ENCODE data around the gene SEMA4A.

SEMA4A gene

DNA sequence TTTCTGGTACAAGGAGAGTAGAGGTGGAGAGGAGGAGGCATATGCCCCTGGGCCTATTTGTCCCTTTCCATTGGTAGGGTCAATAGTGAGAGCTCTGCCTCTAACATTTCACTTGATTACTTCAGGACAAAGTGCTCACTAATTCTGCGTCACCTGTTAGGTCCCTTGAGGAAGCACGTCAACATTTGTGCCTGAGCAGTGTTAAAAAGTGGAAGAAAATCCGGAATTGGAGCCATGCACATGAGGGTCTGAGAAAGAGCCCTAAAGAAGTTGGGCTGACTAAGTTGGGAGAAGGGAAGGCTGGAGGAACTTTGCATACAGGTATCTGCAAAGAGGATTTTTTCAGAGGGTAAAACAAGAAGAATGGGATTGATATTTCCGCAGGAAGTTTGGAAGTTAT is 42.5 kb downstream of the SEMA4A start:
- H3K9me3 ChIP-seq (ENCODE audit: control insufficient read depth in 2 of 2, low read length in 2 of 2): no peaks in the 10 kb centered on the region
- peaks cover 6 to 11% of the 10 kb centered on the region in 2 donors for H3K4me1 ChIP-seq (ENCODE audit: control insufficient read depth in 2 of 2, insufficient read depth in 2 of 2, low read length in 2 of 2)
- peaks cover 25 to 26% of the 10 kb centered on the region in 2 donors for H3K36me3 ChIP-seq (ENCODE audit: control insufficient read depth in 2 of 2, insufficient read depth in 2 of 2, low read length in 2 of 2)
- H3K4me3 ChIP-seq (ENCODE audit: low read length in 2 of 2): peak overlapping the region in 1 of 2 donors; percentile 8
- no peak overlapping the region for H3K27ac ChIP-seq (ENCODE audit: low read depth in 2 of 2, low read length in 2 of 2)
- no peak overlapping the region for H3K9ac ChIP-seq (ENCODE audit: low read depth in 1 of 2, low read length in 2 of 2)
- H3K27me3 ChIP-seq (ENCODE audit: control insufficient read depth in 2 of 2, insufficient read depth in 2 of 2, low read length in 2 of 2): no peaks in the 10 kb centered on the region

DNA sequence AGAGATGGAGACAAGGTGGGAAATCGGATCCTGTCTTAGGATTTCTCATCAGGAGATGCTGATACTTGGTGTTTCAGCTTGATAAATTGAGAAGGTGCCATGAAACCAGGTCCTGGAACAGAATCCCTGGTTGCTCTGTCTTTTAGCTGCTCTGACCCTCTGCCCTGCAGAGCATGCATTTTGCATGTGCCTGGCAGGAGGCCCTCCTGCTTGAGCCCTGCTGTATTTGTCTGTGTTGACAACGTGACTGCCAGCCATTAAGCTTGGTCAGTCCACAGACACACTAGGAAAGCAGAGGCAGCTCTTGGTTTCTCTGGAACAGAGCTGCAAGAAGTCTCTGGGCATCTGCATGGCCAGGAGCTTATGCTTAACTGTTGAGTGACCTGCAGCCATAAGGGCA is 43.1 kb downstream of the SEMA4A start:
- Histone ChIP-seq H3K36me3 (ENCODE audit: control insufficient read depth in 2 of 2, insufficient read depth in 2 of 2, low read length in 2 of 2) (peaks cover 25 to 26% of the 10 kb centered on the region in 2 donors), H3K27ac (ENCODE audit: low read depth in 2 of 2, low read length in 2 of 2) (no peak overlapping the region), H3K9ac (ENCODE audit: low read depth in 1 of 2, low read length in 2 of 2) (no peak overlapping the region), H3K4me3 (ENCODE audit: low read length in 2 of 2) (no peak overlapping the region), H3K4me1 (ENCODE audit: control insufficient read depth in 2 of 2, insufficient read depth in 2 of 2, low read length in 2 of 2) (peaks cover 6 to 11% of the 10 kb centered on the region in 2 donors), H3K27me3 (ENCODE audit: control insufficient read depth in 2 of 2, insufficient read depth in 2 of 2, low read length in 2 of 2) (no peaks in the 10 kb centered on the region), H3K9me3 (ENCODE audit: control insufficient read depth in 2 of 2, low read length in 2 of 2) (no peaks in the 10 kb centered on the region)

DNA sequence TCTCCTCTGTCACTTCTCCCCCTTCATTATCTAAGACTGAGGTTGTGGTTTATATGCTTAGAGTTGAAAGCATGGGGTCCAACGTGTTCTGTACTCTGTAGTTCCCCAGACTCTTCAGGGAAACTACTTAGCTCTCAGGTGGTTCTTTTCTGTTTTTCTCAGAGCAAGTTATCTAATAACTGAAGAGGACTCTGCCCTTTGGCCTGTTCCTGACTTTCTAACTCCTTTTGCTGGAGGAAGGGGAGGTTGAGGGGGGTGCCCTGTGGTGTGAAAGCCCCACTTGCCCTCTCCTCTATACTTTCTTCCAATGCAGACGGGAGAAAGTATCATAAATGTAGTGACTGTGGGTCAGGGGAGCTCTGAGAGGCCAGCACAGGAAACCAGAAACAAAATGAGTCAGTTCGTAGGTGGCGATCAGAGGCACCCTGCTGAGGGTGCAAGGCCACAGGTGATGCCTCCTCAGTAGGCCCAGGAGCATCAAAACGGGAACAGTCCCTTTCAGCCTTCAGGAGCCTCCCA is 45.5 kb downstream of the SEMA4A start:
- H3K36me3 ChIP-seq (ENCODE audit: control insufficient read depth in 2 of 2, insufficient read depth in 2 of 2, low read length in 2 of 2): peaks cover 32 to 35% of the 10 kb centered on the region in 2 donors
- peaks cover 6% of the 10 kb centered on the region in 2 donors for H3K4me1 ChIP-seq (ENCODE audit: control insufficient read depth in 2 of 2, insufficient read depth in 2 of 2, low read length in 2 of 2)
- H3K27ac ChIP-seq (ENCODE audit: low read depth in 2 of 2, low read length in 2 of 2): no peak overlapping the region

GRCh38 chr1:156200044-156200443 is 46.7 kb downstream of the SEMA4A start:
- Histone ChIP-seq H3K27me3 (ENCODE audit: control insufficient read depth in 2 of 2, insufficient read depth in 2 of 2, low read length in 2 of 2) (no peaks in the 10 kb centered on the region), H3K9me3 (ENCODE audit: control insufficient read depth in 2 of 2, low read length in 2 of 2) (no peaks in the 10 kb centered on the region), H3K9ac (ENCODE audit: low read depth in 1 of 2, low read length in 2 of 2) (no peak overlapping the region), H3K36me3 (ENCODE audit: control insufficient read depth in 2 of 2, insufficient read depth in 2 of 2, low read length in 2 of 2) (peaks cover 32 to 36% of the 10 kb centered on the region in 2 donors), H3K27ac (ENCODE audit: low read depth in 2 of 2, low read length in 2 of 2) (no peak overlapping the region), H3K4me1 (ENCODE audit: control insufficient read depth in 2 of 2, insufficient read depth in 2 of 2, low read length in 2 of 2) (no peaks in the 10 kb centered on the region), H3K4me3 (ENCODE audit: low read length in 2 of 2) (no peak overlapping the region)

More for the DNA sequence above, 45.5 kb downstream of the SEMA4A start:
- Histone ChIP-seq H3K9ac (ENCODE audit: low read depth in 1 of 2, low read length in 2 of 2) (no peak overlapping the region), H3K27me3 (ENCODE audit: control insufficient read depth in 2 of 2, insufficient read depth in 2 of 2, low read length in 2 of 2) (no peaks in the 10 kb centered on the region), H3K4me3 (ENCODE audit: low read length in 2 of 2) (no peak overlapping the region), H3K9me3 (ENCODE audit: control insufficient read depth in 2 of 2, low read length in 2 of 2) (no peaks in the 10 kb centered on the region)

- H3K4me1 ChIP-seq (ENCODE audit: control insufficient read depth in 2 of 2, insufficient read depth in 2 of 2, low read length in 2 of 2): no peaks in the 10 kb centered on the region
- no peak overlapping the region for H3K4me3 ChIP-seq (ENCODE audit: low read length in 2 of 2)
- H3K27ac ChIP-seq (ENCODE audit: low read depth in 2 of 2, low read length in 2 of 2): no peak overlapping the region
- no peaks in the 10 kb centered on the region for H3K27me3 ChIP-seq (ENCODE audit: control insufficient read depth in 2 of 2, insufficient read depth in 2 of 2, low read length in 2 of 2)
- no peak overlapping the region for H3K9ac ChIP-seq (ENCODE audit: low read depth in 1 of 2, low read length in 2 of 2)
- no peaks in the 10 kb centered on the region for H3K9me3 ChIP-seq (ENCODE audit: control insufficient read depth in 2 of 2, low read length in 2 of 2)
- peaks cover 30% of the 10 kb centered on the region in 2 donors for H3K36me3 ChIP-seq (ENCODE audit: control insufficient read depth in 2 of 2, insufficient read depth in 2 of 2, low read length in 2 of 2)
These were observed 49.9 kb downstream of the SEMA4A start for GRCh38 chr1:156203331-156203730.

DNA sequence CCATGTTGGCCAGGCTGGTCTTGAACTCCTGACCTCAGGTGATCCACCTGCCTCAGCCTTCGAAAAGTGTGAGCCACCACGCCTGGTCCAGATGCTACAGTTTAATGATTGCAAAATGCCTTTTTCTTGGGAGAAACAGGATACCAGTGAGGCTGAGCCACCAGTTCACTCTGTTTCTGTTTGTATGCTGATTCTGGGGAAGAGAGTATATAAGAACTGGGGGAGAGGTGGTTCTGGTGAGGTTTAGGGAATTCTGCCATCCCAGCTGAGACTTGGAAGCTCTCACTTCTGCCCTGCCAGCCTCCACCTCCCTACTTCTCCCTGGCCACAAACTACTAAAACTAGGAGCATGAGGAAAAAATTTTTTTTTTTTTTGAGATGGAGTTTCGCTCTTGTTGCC is 51.3 kb downstream of the SEMA4A start:
- no peak overlapping the region for H3K4me3 ChIP-seq (ENCODE audit: low read length in 2 of 2)
- peaks cover 23 to 32% of the 10 kb centered on the region in 2 donors for H3K36me3 ChIP-seq (ENCODE audit: control insufficient read depth in 2 of 2, insufficient read depth in 2 of 2, low read length in 2 of 2)
- no peaks in the 10 kb centered on the region for H3K4me1 ChIP-seq (ENCODE audit: control insufficient read depth in 2 of 2, insufficient read depth in 2 of 2, low read length in 2 of 2)
- H3K27ac ChIP-seq (ENCODE audit: low read depth in 2 of 2, low read length in 2 of 2): no peak overlapping the region
- H3K9me3 ChIP-seq (ENCODE audit: control insufficient read depth in 2 of 2, low read length in 2 of 2): no peaks in the 10 kb centered on the region
- no peaks in the 10 kb centered on the region for H3K27me3 ChIP-seq (ENCODE audit: control insufficient read depth in 2 of 2, insufficient read depth in 2 of 2, low read length in 2 of 2)
- no peak overlapping the region for H3K9ac ChIP-seq (ENCODE audit: low read depth in 1 of 2, low read length in 2 of 2)

GRCh38 chr1:156211243-156211642 is 57.9 kb downstream of the SEMA4A start:
- Histone ChIP-seq H3K27ac (ENCODE audit: low read depth in 2 of 2, low read length in 2 of 2) (no peak overlapping the region), H3K27me3 (ENCODE audit: control insufficient read depth in 2 of 2, insufficient read depth in 2 of 2, low read length in 2 of 2) (no peaks in the 10 kb centered on the region), H3K4me3 (ENCODE audit: low read length in 2 of 2) (no peak overlapping the region), H3K4me1 (ENCODE audit: control insufficient read depth in 2 of 2, insufficient read depth in 2 of 2, low read length in 2 of 2) (peaks cover 4 to 7% of the 10 kb centered on the region in 2 donors), H3K36me3 (ENCODE audit: control insufficient read depth in 2 of 2, insufficient read depth in 2 of 2, low read length in 2 of 2) (peaks cover 14 to 27% of the 10 kb centered on the region in 2 donors), H3K9me3 (ENCODE audit: control insufficient read depth in 2 of 2, low read length in 2 of 2) (no peaks in the 10 kb centered on the region), H3K9ac (ENCODE audit: low read depth in 1 of 2, low read length in 2 of 2) (no peak overlapping the region)

DNA sequence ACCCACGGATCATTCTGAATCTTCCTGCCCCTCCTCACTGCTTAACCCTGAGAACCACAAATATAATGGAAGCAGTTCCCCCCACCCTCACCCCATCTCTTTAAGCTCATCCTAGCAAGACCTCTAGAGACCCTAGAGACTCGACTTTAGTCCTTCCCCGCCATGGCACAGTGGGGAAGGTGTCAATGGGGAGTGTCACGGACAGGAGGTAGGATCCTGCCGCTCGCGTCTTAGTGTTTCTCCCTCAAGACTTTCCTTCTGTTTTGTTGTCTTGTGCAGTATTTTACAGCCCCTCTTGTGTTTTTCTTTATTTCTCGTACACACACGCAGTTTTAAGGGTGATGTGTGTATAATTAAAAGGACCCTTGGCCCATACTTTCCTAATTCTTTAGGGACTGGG is 58.7 kb downstream of the SEMA4A start:
- Histone ChIP-seq H3K27ac (ENCODE audit: low read depth in 2 of 2, low read length in 2 of 2) (peak overlapping the region; percentile 96 to 97), H3K4me1 (ENCODE audit: control insufficient read depth in 2 of 2, insufficient read depth in 2 of 2, low read length in 2 of 2) (peaks cover 4 to 7% of the 10 kb centered on the region in 2 donors), H3K36me3 (ENCODE audit: control insufficient read depth in 2 of 2, insufficient read depth in 2 of 2, low read length in 2 of 2) (peaks cover 14 to 25% of the 10 kb centered on the region in 2 donors), H3K27me3 (ENCODE audit: control insufficient read depth in 2 of 2, insufficient read depth in 2 of 2, low read length in 2 of 2) (no peaks in the 10 kb centered on the region), H3K9ac (ENCODE audit: low read depth in 1 of 2, low read length in 2 of 2) (peak overlapping the region; percentile 35 to 91), H3K4me3 (ENCODE audit: low read length in 2 of 2) (peak overlapping the region; percentile 94 to 100), H3K9me3 (ENCODE audit: control insufficient read depth in 2 of 2, low read length in 2 of 2) (no peaks in the 10 kb centered on the region)

DNA sequence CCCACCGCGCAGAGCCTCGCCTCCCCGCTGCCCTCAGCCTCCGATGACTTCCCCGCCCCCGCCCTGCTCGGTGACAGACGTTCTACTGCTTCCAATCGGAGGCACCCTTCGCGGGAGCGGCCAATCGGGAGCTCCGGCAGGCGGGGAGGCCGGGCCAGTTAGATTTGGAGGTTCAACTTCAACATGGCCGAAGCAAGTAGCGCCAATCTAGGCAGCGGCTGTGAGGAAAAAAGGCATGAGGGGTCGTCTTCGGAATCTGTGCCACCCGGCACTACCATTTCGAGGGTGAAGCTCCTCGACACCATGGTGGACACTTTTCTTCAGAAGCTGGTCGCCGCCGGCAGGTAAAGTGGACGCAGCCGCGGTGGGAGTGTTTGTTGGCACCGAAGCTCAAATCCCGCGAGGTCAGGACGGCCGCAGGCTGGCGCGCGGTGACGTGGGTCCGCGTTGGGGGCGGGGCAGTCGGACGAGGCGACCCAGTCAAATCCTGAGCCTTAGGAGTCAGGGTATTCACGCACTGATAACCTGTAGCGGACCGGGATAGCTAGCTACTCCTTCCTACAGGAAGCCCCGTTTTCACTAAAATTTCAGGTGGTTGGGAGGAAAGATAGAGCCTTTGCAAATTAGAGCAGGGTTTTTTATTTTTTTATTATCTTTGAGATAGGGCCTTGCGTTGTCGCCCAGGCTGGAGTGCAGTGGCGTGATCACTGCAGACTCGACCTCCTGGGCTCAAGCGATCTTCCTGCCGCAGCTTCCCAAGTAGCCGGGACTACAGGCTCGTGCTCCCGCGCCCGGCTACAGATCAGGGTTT is 59.7 kb downstream of the SEMA4A start, which contains the start of gene PMF1:
Gene PMF1 (plus strand): TSS at position 175 of the 811 bp plus-strand sequence. CDS start 9 bp downstream, at position 184.
- H3K4me1 ChIP-seq (ENCODE audit: control insufficient read depth in 2 of 2, insufficient read depth in 2 of 2, low read length in 2 of 2): peaks cover 4 to 7% of the 10 kb centered on the region in 2 donors
- H3K27me3 ChIP-seq (ENCODE audit: control insufficient read depth in 2 of 2, insufficient read depth in 2 of 2, low read length in 2 of 2): no peaks in the 10 kb centered on the region
- H3K9me3 ChIP-seq (ENCODE audit: control insufficient read depth in 2 of 2, low read length in 2 of 2): no peaks in the 10 kb centered on the region
- peak within 1 kb of the TSS; percentile 91 to 95 for H3K9ac ChIP-seq (ENCODE audit: low read depth in 1 of 2, low read length in 2 of 2)
- peak within 1 kb of the TSS; percentile 96 to 97 for H3K27ac ChIP-seq (ENCODE audit: low read depth in 2 of 2, low read length in 2 of 2)
- peak within 1 kb of the TSS; percentile 94 to 100 for H3K4me3 ChIP-seq (ENCODE audit: low read length in 2 of 2)
- peaks cover 9 to 20% of the 10 kb centered on the region in 2 donors for H3K36me3 ChIP-seq (ENCODE audit: control insufficient read depth in 2 of 2, insufficient read depth in 2 of 2, low read length in 2 of 2)

- H3K4me1 ChIP-seq (ENCODE audit: control insufficient read depth in 2 of 2, insufficient read depth in 2 of 2, low read length in 2 of 2): peaks cover 4 to 7% of the 10 kb centered on the region in 2 donors
- no peaks in the 10 kb centered on the region for H3K27me3 ChIP-seq (ENCODE audit: control insufficient read depth in 2 of 2, insufficient read depth in 2 of 2, low read length in 2 of 2)
- peak overlapping the region; percentile 96 to 97 for H3K27ac ChIP-seq (ENCODE audit: low read depth in 2 of 2, low read length in 2 of 2)
- no peaks in the 10 kb centered on the region for H3K9me3 ChIP-seq (ENCODE audit: control insufficient read depth in 2 of 2, low read length in 2 of 2)
- H3K36me3 ChIP-seq (ENCODE audit: control insufficient read depth in 2 of 2, insufficient read depth in 2 of 2, low read length in 2 of 2): peaks cover 9 to 19% of the 10 kb centered on the region in 2 donors
- H3K9ac ChIP-seq (ENCODE audit: low read depth in 1 of 2, low read length in 2 of 2): peak overlapping the region; percentile 91 to 95
- H3K4me3 ChIP-seq (ENCODE audit: low read length in 2 of 2): peak overlapping the region; percentile 94 to 100
These were observed 60.2 kb downstream of the SEMA4A start for GRCh38 chr1:156213644-156213966.

All from mucosa of rectum (tissue), 2 donors.